BJ (cell line): ENCODE results near the gene CD247. TPM values are rescaled to one million over a fixed set of nuclear protein-coding genes. Genes with fewer than 3 reads are reported as not detected.
A peak's percentile ranks its signal among the peaks of the same experiment; 100 is the strongest.

Experiments
- CTCF ChIA-PET: fragments of 350-600 bp; formaldehyde crosslinking; extraction: SDS; loops from one replicate; lab custom pipeline; 2021; ENCODE audit warnings: antibody characterized with exemption, inconsistent platforms; lab: Yijun Ruan, JAX
- POLR2A ChIA-PET: fragments of 300-600 bp; sonication (Branson Sonifier 250); formaldehyde crosslinking; extraction: SDS; loops from one replicate; lab custom pipeline; 2021; ENCODE audit warnings: antibody characterized with exemption; lab: Charles Lee
- DNase-seq: peaks from one replicate; pipeline ENCODE4 v3.0.0-alpha.2; 2011; ENCODE audit warnings: low read depth
- H3K27me3 ChIP-seq: 2 replicates; pipeline ENCODE4 v1.6.0; 2011; ENCODE audit warnings: low read length; ENCODE audit not compliant: control insufficient read depth, insufficient read depth
- H3K36me3 ChIP-seq: 2 replicates; pipeline ENCODE4 v1.5.1; 2011; ENCODE audit warnings: low read length; ENCODE audit not compliant: control insufficient read depth, insufficient read depth
- H3K4me3 ChIP-seq: 2 replicates; pipeline ENCODE4 v1.5.1; 2011; ENCODE audit warnings: low read depth, mild to moderate bottlenecking, control low read depth, low read length
- CTCF ChIP-seq: IDR thresholded peaks from 2 replicates; pipeline ENCODE4 v1.5.1; 2011; ENCODE audit warnings: low read depth, mild to moderate bottlenecking, control low read depth, inconsistent platforms, low read length, moderate library complexity; ENCODE audit not compliant: insufficient read depth
- polyA plus RNA-seq: library from polyadenylated mRNA; depleted of rRNA; stranded (reverse); fragments of >200 nt; gene quantifications from 2 replicates; pipeline ENCODE4 v1.2.3, GENCODE V29; 2011

CD247 gene
- polyA plus RNA-seq, 1 experiment: not detected

GRCh38 chr1:167554028-167554779 is 35.9 kb upstream of the CD247 start:
- ChIA-PET CTCF (interaction anchor here (0.6 to 3.7 kb wide), 9 partner anchors 10 to 247 kb away, joined by 3 to 26 read pairs (median 4); no protein-coding TSS in a partner anchor), POLR2A (interaction anchor here (0.9 kb wide), 1 partner anchor 10 kb away, joined by 3 read pairs; no protein-coding TSS in a partner anchor)
- H3K27me3 ChIP-seq: no peaks in the 10 kb centered on the region
- no peak for TF ChIP-seq CTCF
- H3K4me3 ChIP-seq: peak overlapping the region; percentile 67
- H3K36me3 ChIP-seq: no peaks in the 10 kb centered on the region
- no peak for DNase-seq

GRCh38 chr1:167553136-167554027 is 35.1 kb upstream of the CD247 start, which contains the start of gene CREG1:
TSS of gene CREG1 (minus strand) at chr1:167553762.
- CTCF ChIA-PET: interaction anchor here (0.6 to 3.7 kb wide), 11 partner anchors 9 to 247 kb away, joined by 3 to 26 read pairs (median 4); no protein-coding TSS in a partner anchor
- DNase-seq: peak; percentile 55
- Histone ChIP-seq H3K4me3 (peak within 1 kb of the TSS; percentile 67), H3K27me3 (no peaks in the 10 kb centered on the region), H3K36me3 (no peaks in the 10 kb centered on the region)
- POLR2A ChIA-PET: interaction anchor here (0.9 kb wide), 1 partner anchor 9 kb away, joined by 3 read pairs; no protein-coding TSS in a partner anchor
- no peak for TF ChIP-seq CTCF

- no peak for DNase-seq
- Histone ChIP-seq H3K4me3 (no peak overlapping the region), H3K36me3 (no peaks in the 10 kb centered on the region), H3K27me3 (no peaks in the 10 kb centered on the region)
- TF ChIP-seq CTCF: no peak
- ChIA-PET CTCF (interaction anchor here (3.3 to 3.7 kb wide), 2 partner anchors 11 to 18 kb away, joined by 21 to 26 read pairs; no protein-coding TSS in a partner anchor), POLR2A (no interaction called here)
Observed at GRCh38 chr1:167551362-167551761, 33.0 kb upstream of the CD247 start.

- POLR2A ChIA-PET: interaction anchor here (0.6 kb wide), 1 partner anchor 691 kb away, joined by 4 read pairs; no protein-coding TSS in a partner anchor
- no peaks in the 10 kb centered on the region for H3K36me3 ChIP-seq
- H3K27me3 ChIP-seq: no peaks in the 10 kb centered on the region
- no peak overlapping the region for H3K4me3 ChIP-seq
- CTCF ChIA-PET: interaction anchor here (2.4 to 2.7 kb wide), 2 partner anchors 8 to 15 kb away, joined by 18 to 22 read pairs; no protein-coding TSS in a partner anchor
- DNase-seq: no peak
- TF ChIP-seq CTCF: no peak
Observed at GRCh38 chr1:167548059-167548932, 30.0 kb upstream of the CD247 start.
